Measurements from ENCODE around the gene PTTG1IP. TPM values are rescaled to one million over a fixed set of nuclear protein-coding genes. Genes with fewer than 3 reads are reported as not detected.

Gene PTTG1IP
- total and polyA plus RNA-seq, 2 of the 13 experiments (the other 11 are each of a cell fraction or from before 2014, with no cell fraction given): 161 to 700 TPM

DNA sequence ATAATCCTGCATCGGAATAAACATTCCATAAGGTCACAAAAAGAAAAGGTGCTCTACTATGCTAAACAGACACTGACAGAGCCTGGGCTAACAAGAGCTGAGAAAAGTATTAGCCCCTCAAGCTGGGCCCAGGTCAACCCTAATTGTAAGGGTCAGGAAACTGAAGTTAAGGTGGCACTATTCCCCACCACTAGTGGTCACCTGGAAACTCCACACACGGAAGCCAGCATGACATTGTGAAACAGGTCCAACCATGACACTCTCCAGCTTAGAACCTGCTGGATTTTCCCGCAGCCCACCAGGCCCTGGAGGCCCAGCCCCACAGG lies 1.2 kb downstream of the PTTG1IP start:
- ChIA-PET POLR2A (interaction anchor here (0.9 to 3.8 kb wide), 11 partner anchors 8 to 113 kb away, joined by 3 to 50 read pairs (median 5); partner anchors contain the start of gene UBE2G2), CTCF (ENCODE audit: low intra/inter-chr PET ratio, low total read pairs) (no interaction called here)
- no TSS peak for BruUV-seq (replicated peaks)
- Histone ChIP-seq H3K27me3 (ENCODE audit: control insufficient read depth in 1 of 2, insufficient read depth in 2 of 2, low read length in 2 of 2) (no peaks in the 10 kb centered on the region; a peak in 1 of 5 replicates), H3K79me2 (ENCODE audit: insufficient read depth, low read length) (peaks cover 63% of the 10 kb centered on the region), H3K9me3 (ENCODE audit: low read length) (no peaks in the 10 kb centered on the region), H3K4me3 (replicated peaks in 1 of 3; ENCODE audit: insufficient read depth in 1 of 3, low read depth in 2 of 3, low read length in 3 of 3) (peak overlapping the region; percentile 71 to 94 (median 82)), H3K27ac (ENCODE audit: extremely low read length, insufficient read depth, low read length) (peak overlapping the region; percentile 72), H2AFZ (ENCODE audit: low read length) (no peak overlapping the region), H3K4me2 (ENCODE audit: low read depth, low read length) (peak overlapping the region; percentile 95), H3K4me1 (ENCODE audit: insufficient read depth, low read length) (peaks cover 74% of the 10 kb centered on the region), H3K36me3 (replicated peaks in 1 of 2; ENCODE audit: control insufficient read depth in 1 of 2, insufficient read depth in 2 of 2, low read length in 2 of 2) (peaks cover 3 to 17% of the 10 kb centered on the region in 2 experiments), H3K9ac (ENCODE audit: insufficient read depth, low read depth, low read length) (peak overlapping the region; percentile 94), H4K20me1 (ENCODE audit: insufficient read depth, low read length) (peaks cover 53% of the 10 kb centered on the region)
- intact Hi-C loops (cut with micrococcal nuclease; ENCODE audit: unreplicated experiment) (loop anchor here (2.0 to 5.0 kb wide), 2 partner anchors 25 to 70 kb away; partner anchors contain the start of gene UBE2G2), in situ Hi-C loops (cut with HindIII; ENCODE audit: extremely low pct_ligation_motif_present, low pct_unique_long_range_greater_than_20kb) (no loop called here)
- peak; percentile 31 for ATAC-seq
- DNase-seq (ENCODE audit: low spot score): peak; percentile 56
- no peak for FAIRE-seq
- 3% methylated on average over 2 of the region's 3 CpGs for WGBS (ENCODE audit: low lambda C conversion rate)
- TF ChIP-seq FOXM1 (CRISPR knock-in tag; IDR thresholded peaks at IDR 0.05) (no peak), SIN3A (IDR thresholded peaks at IDR 0.05; ENCODE audit: borderline replicate concordance, low read depth, low read length) (peak; percentile 62; the same call in 1 of the 2 replicates), ZFYVE20 (CRISPR knock-in tag; IDR thresholded peaks at IDR 0.05; ENCODE audit: borderline replicate concordance, low read depth) (no peak), MAF1 (CRISPR knock-in tag; IDR thresholded peaks at IDR 0.05; ENCODE audit: borderline replicate concordance) (no peak), GATAD2A (CRISPR knock-in tag; IDR thresholded peaks at IDR 0.05) (0 out of 2 replicates have a peak, but pooled peaks have one; percentile 17), PITX1 (CRISPR knock-in tag; IDR thresholded peaks at IDR 0.05) (no peak), KMT2B (CRISPR knock-in tag; IDR thresholded peaks at IDR 0.05) (no peak), ZIK1 (CRISPR knock-in tag; IDR thresholded peaks at IDR 0.05; ENCODE audit: borderline replicate concordance, low read depth) (no peak), IKZF4 (CRISPR knock-in tag; IDR thresholded peaks at IDR 0.05; ENCODE audit: borderline replicate concordance, low read depth, not compliant biosample characterization) (no peak), ZNF496 (CRISPR knock-in tag; IDR thresholded peaks at IDR 0.05; ENCODE audit: insufficient replicate concordance) (no peak), TCF7 (IDR thresholded peaks at IDR 0.05; ENCODE audit: low read depth) (no peak), NR2C2 (CRISPR knock-in tag; IDR thresholded peaks at IDR 0.05; ENCODE audit: borderline replicate concordance) (0 out of 2 replicates have a peak, but pooled peaks have one; percentile 1), SIX4 (CRISPR knock-in tag; IDR thresholded peaks at IDR 0.05) (no peak), POLR2G (IDR thresholded peaks at IDR 0.05; ENCODE audit: low read depth, low read length) (peak; percentile 1; the same call in 1 of the 2 replicates)
- TF ChIP-seq, protein P1, sequence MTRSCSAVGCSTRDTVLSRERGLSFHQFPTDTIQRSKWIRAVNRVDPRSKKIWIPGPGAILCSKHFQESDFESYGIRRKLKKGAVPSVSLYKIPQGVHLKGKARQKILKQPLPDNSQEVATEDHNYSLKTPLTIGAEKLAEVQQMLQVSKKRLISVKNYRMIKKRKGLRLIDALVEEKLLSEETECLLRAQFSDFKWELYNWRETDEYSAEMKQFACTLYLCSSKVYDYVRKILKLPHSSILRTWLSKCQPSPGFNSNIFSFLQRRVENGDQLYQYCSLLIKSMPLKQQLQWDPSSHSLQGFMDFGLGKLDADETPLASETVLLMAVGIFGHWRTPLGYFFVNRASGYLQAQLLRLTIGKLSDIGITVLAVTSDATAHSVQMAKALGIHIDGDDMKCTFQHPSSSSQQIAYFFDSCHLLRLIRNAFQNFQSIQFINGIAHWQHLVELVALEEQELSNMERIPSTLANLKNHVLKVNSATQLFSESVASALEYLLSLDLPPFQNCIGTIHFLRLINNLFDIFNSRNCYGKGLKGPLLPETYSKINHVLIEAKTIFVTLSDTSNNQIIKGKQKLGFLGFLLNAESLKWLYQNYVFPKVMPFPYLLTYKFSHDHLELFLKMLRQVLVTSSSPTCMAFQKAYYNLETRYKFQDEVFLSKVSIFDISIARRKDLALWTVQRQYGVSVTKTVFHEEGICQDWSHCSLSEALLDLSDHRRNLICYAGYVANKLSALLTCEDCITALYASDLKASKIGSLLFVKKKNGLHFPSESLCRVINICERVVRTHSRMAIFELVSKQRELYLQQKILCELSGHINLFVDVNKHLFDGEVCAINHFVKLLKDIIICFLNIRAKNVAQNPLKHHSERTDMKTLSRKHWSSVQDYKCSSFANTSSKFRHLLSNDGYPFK (CRISPR knock-in tag; IDR thresholded peaks at IDR 0.05; ENCODE audit: borderline replicate concordance): no peak; the same call in 1 of the 2 replicates
- TF ChIP-seq, protein P2, sequence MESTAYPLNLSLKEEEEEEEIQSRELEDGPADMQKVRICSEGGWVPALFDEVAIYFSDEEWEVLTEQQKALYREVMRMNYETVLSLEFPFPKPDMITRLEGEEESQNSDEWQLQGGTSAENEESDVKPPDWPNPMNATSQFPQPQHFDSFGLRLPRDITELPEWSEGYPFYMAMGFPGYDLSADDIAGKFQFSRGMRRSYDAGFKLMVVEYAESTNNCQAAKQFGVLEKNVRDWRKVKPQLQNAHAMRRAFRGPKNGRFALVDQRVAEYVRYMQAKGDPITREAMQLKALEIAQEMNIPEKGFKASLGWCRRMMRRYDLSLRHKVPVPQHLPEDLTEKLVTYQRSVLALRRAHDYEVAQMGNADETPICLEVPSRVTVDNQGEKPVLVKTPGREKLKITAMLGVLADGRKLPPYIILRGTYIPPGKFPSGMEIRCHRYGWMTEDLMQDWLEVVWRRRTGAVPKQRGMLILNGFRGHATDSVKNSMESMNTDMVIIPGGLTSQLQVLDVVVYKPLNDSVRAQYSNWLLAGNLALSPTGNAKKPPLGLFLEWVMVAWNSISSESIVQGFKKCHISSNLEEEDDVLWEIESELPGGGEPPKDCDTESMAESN (CRISPR knock-in tag; conservative IDR thresholded peaks at IDR 0.05): no peak
- TF ChIP-seq, protein P3, sequence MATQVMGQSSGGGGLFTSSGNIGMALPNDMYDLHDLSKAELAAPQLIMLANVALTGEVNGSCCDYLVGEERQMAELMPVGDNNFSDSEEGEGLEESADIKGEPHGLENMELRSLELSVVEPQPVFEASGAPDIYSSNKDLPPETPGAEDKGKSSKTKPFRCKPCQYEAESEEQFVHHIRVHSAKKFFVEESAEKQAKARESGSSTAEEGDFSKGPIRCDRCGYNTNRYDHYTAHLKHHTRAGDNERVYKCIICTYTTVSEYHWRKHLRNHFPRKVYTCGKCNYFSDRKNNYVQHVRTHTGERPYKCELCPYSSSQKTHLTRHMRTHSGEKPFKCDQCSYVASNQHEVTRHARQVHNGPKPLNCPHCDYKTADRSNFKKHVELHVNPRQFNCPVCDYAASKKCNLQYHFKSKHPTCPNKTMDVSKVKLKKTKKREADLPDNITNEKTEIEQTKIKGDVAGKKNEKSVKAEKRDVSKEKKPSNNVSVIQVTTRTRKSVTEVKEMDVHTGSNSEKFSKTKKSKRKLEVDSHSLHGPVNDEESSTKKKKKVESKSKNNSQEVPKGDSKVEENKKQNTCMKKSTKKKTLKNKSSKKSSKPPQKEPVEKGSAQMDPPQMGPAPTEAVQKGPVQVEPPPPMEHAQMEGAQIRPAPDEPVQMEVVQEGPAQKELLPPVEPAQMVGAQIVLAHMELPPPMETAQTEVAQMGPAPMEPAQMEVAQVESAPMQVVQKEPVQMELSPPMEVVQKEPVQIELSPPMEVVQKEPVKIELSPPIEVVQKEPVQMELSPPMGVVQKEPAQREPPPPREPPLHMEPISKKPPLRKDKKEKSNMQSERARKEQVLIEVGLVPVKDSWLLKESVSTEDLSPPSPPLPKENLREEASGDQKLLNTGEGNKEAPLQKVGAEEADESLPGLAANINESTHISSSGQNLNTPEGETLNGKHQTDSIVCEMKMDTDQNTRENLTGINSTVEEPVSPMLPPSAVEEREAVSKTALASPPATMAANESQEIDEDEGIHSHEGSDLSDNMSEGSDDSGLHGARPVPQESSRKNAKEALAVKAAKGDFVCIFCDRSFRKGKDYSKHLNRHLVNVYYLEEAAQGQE (IDR thresholded peaks at IDR 0.05; ENCODE audit: borderline replicate concordance in 1 of 2, low read depth in 1 of 2, low read length in 2 of 2): no peak

All from HepG2 (cell line).